ENCODE data around the gene TADA2B.
A peak's percentile ranks its signal among the peaks of the same experiment; 100 is the strongest.

TADA2B gene

DNA sequence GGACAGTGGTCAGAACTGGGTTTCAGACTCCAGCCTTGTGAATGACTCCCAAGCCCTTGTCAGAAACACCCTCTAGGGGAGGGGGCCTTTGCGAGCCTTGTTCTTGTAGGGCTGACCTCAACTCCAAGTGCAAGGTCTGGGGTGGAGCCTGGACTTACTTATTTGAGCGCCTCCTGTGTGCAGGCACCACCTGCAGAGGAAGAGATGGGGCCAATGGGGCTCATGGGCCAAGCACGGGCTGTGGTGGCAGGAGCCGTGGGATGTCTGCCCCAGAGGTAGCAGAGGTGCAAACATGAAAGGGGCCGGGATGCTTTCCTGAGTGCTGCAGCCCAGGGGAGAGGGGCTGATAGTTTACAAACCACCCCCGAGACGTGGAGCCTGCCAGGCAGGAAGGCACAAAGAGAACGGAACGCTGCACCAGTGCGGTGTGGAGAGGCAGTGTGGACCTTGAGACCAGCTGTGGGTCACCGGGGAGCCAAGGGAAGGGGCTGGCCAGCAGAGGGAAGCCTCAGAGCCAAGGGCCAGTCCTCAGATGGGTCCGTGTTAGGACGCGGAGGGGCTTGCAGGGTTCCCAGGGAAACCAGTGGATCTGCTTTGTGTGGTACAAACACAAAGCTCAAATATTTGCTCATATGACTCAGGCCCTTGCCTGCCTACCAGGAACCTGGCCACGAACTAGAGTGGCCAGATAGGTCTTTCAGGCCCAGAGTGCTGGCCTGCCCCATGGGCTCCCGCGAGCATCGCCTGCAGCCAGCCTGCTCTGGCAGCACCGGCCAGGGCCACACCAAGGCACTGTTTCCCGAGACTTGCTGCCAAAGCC lies 8.7 kb upstream of the TADA2B start:
- no peak for DNase-seq
- no peaks in the 10 kb centered on the region for H3K27me3 Mint-ChIP-seq
- H3K36me3 Mint-ChIP-seq (ENCODE audit: insufficient read depth), result peaks cover 19% of the 10 kb centered on the region
- no peak overlapping the region for H3K27ac Mint-ChIP-seq
- H3K4me1 Mint-ChIP-seq (ENCODE audit: low read depth in 2 of 2), result peaks cover 0 to 1% of the 10 kb centered on the region in 2 donors
- no peak overlapping the region for H3K4me3 Mint-ChIP-seq
- no peaks in the 10 kb centered on the region for H3K9me3 Mint-ChIP-seq
- no peak for ATAC-seq (replicated peaks)

DNA sequence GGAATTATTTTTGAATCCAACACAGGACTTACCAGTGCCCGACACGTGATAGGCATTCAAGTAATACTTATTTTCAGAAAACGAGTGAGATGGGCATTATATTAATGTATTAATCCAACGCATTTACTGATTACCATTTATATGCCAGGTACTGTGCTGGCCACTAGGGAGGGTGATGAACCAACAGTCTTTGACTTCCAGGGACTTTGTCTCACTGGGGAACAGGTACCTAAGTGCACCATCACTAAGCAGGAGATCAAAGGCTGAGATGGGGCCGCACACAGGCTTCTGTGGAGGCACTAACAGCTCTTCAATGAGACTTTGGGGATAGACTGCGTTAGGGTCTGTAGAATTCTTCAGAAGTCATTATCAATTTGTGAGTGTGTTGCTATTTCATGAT lies 5.7 kb upstream of the TADA2B start:
- peak; percentile 47 for ATAC-seq (replicated peaks)

GRCh38 chr4:7040765-7041164 lies 2.4 kb upstream of the TADA2B start:
- Mint-ChIP-seq H3K36me3 (ENCODE audit: insufficient read depth) (peaks cover 27% of the 10 kb centered on the region), H3K27me3 (no peaks in the 10 kb centered on the region), H3K4me3 (peak overlapping the region in 1 of 2 donors; percentile 10), H3K4me1 (ENCODE audit: low read depth in 2 of 2) (peaks cover 30 to 31% of the 10 kb centered on the region in 2 donors), H3K9me3 (no peaks in the 10 kb centered on the region), H3K27ac (no peak overlapping the region)
- ATAC-seq (replicated peaks) (no peak), DNase-seq (no peak)

More for the DNA sequence above, 5.7 kb upstream of the TADA2B start:
- Mint-ChIP-seq H3K9me3 (no peaks in the 10 kb centered on the region), H3K36me3 (ENCODE audit: insufficient read depth) (peaks cover 19% of the 10 kb centered on the region), H3K27me3 (no peaks in the 10 kb centered on the region), H3K4me1 (ENCODE audit: low read depth in 2 of 2) (peaks cover 8% of the 10 kb centered on the region in 2 donors), H3K4me3 (no peak overlapping the region), H3K27ac (peak overlapping the region in 1 of 2 donors; percentile 71)
- DNase-seq, result no peak

DNA sequence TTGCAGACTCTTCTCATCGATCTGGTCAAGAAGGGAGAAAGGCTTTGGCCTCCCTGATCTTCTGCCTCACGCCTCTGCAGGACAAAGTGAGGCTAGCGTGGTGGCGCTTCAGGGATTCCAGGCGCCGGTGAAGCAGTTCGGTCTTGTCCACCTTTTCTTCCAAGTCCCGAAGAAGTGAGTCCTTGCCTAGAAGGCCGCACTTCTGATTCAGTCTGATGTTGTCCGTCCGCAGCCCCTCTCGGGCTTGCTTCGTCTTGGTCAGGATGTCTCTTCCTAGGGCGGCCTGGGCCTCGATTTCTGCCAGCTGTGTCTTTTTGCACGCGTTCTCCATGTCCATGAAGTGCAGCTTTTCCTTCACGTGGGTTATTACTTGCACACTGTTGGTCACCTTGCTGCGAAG lies 1.9 kb upstream of the TADA2B start:
- H3K4me1 Mint-ChIP-seq (ENCODE audit: low read depth in 2 of 2), result peaks cover 33 to 34% of the 10 kb centered on the region in 2 donors
- H3K4me3 Mint-ChIP-seq, result peak overlapping the region in 1 of 2 donors; percentile 10
- DNase-seq (no peak), ATAC-seq (replicated peaks) (no peak)
- no peaks in the 10 kb centered on the region for H3K9me3 Mint-ChIP-seq
- H3K36me3 Mint-ChIP-seq (ENCODE audit: insufficient read depth), result peaks cover 31% of the 10 kb centered on the region
- H3K27ac Mint-ChIP-seq, result no peak overlapping the region
- H3K27me3 Mint-ChIP-seq, result no peaks in the 10 kb centered on the region

GRCh38 chr4:7041801-7042502 lies 1.2 kb upstream of the TADA2B start:
- Mint-ChIP-seq H3K4me1 (ENCODE audit: low read depth in 2 of 2) (peaks cover 40 to 41% of the 10 kb centered on the region in 2 donors), H3K27me3 (no peaks in the 10 kb centered on the region), H3K27ac (no peak overlapping the region), H3K9me3 (no peaks in the 10 kb centered on the region), H3K4me3 (peak overlapping the region; percentile 86 to 91), H3K36me3 (ENCODE audit: insufficient read depth) (peaks cover 31% of the 10 kb centered on the region)
- DNase-seq (no peak), ATAC-seq (replicated peaks) (no peak)

DNA sequence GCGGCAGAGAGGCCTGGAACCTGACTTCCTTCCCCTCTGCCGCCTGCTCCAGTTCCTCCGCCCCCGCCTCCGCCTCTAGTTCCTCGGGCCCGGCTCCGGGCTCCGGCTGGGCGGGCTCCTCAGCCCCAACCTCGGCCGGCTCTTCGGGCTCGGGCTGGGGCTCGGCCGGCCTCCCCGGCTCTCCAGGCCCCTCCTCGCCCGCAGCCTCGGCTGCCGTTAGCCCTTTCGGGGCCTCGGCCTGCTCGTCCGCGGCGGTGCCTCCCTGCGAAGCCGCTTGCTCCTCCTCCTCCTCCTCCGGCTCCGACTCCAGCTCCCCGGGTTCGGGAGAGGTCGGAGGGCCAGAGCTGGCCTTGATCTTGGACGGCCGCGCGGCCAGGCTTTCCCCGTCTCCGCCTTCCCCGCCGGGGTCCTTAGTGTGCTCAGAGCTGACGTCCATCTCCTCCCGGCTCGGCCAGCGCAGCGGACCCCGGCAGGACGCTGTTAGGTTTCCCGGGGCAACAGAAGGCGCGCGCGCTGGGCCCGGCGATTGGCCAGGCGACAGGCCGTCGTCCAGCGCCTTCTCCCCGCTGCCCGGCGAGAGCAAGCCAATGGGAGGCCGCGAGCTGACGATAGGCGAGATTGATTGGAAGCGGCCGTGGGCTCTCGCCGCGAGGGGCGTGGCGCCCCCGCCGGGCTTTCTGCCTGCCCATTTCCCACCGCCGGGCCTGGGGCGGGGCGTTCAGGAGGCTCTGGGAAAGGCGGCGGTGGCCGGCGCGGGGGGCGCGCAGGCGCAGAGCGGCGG lies 479 bp upstream of the TADA2B start:
- peaks cover 47 to 48% of the 10 kb centered on the region in 2 donors for H3K4me1 Mint-ChIP-seq (ENCODE audit: low read depth in 2 of 2)
- peak; percentile 77 for ATAC-seq (replicated peaks)
- DNase-seq, result peak; percentile 84 to 90 (median 85)
- H3K9me3 Mint-ChIP-seq, result no peaks in the 10 kb centered on the region
- H3K27me3 Mint-ChIP-seq, result no peaks in the 10 kb centered on the region
- peaks cover 36% of the 10 kb centered on the region for H3K36me3 Mint-ChIP-seq (ENCODE audit: insufficient read depth)
- H3K4me3 Mint-ChIP-seq, result peak overlapping the region; percentile 86 to 91
- peak overlapping the region; percentile 87 to 89 for H3K27ac Mint-ChIP-seq

DNA sequence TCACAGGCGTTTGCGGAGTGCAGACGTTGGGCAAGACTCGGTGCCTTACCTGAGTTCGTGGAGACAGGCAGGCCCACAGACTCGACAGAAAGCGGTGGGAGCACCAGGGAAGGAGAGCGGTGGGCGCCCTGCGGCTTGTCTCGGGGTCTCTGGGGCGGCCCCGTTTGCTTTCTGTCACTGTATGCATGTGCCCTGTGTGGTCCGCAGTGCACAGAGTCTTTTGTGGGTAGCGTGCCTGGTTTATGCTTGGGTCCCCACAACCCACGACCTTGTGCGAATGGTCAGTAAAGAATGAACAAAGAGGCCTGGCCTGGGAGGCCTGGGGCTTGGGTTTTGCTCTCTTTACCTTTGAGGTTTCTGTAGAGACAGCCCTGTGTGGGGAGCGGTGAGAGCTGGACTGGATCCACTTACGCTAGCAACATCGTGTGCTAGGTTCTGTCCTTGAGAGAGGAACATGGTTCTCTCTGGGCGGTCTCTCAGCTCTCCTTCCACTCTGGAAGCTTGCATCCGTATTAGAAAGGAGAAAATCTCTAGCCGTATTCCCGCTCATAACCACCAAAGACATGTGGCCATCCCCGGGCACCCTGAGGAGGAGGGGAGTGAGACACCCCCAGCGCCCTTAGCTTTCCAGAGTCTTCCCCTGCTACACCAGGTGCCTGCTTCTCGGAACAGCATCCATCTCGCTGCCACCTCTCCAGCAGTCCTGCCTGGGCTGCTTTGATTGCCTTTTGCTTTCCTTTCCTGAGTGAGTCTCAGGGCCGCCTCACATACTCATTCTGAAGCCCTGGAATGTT lies 1.2 kb downstream of the TADA2B start:
- Mint-ChIP-seq H3K9me3 (no peaks in the 10 kb centered on the region), H3K4me3 (peak overlapping the region; percentile 88 to 91), H3K4me1 (ENCODE audit: low read depth in 2 of 2) (peaks cover 51 to 56% of the 10 kb centered on the region in 2 donors), H3K27ac (peak overlapping the region; percentile 85 to 89), H3K36me3 (ENCODE audit: insufficient read depth) (peaks cover 40% of the 10 kb centered on the region), H3K27me3 (no peaks in the 10 kb centered on the region)
- no peak for ATAC-seq (replicated peaks)
- no peak for DNase-seq

GRCh38 chr4:7045553-7045952 lies 2.4 kb downstream of the TADA2B start:
- H3K4me3 Mint-ChIP-seq, result peak overlapping the region; percentile 88 to 91

DNA sequence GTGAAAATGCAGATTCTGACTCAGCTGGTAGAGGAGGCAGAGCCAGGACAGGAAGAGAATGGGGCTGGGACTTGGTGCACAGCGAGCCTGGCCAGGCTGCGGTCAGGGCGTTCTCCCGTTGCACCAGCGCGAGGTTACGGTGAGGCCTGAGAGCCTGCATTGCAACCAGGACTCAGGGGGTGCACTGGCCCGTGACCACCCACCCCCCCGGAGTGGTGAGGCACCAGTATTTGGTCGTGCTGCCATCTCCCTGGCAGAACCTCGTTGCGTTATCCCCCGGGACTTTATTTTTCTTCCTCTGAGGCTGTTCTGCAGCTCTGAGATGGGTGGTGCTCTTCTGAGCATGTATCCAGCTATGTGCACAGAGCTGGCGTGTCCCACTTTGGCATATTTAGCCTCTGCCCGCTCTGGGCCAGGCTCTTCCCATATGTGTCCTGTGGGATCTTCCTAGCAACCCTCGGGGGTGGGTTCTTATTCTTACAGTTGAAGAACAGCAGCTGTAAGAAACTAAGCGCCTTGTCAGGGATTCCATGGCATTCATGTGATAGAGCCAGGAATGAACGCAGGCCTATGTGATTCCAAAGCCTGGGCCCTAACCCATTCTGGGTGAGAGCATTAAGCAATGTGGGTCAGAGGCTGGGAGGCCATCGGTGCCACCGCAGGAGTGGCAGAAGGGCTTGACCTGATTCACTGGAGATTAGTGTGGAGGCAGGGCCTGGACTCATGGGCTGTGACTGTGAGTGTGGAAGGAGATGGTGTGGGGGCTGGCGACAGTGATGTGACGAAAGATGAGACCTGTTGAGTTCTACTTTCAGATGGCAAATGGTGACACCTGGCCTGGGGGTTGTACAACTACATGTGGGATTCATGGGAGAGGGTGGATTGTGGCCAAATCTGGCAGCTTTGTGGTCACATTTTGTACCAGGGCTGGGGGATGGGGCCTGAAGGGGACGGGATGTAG lies 3.1 kb downstream of the TADA2B start:
- no peak for ATAC-seq (replicated peaks)
- Mint-ChIP-seq H3K4me1 (ENCODE audit: low read depth in 2 of 2) (peaks cover 56 to 58% of the 10 kb centered on the region in 2 donors), H3K4me3 (peak overlapping the region; percentile 88 to 91), H3K36me3 (ENCODE audit: insufficient read depth) (peaks cover 47% of the 10 kb centered on the region), H3K9me3 (no peaks in the 10 kb centered on the region), H3K27ac (peak overlapping the region; percentile 84 to 85), H3K27me3 (no peaks in the 10 kb centered on the region)
- no peak for DNase-seq

More at GRCh38 chr4:7045553-7045952, 2.4 kb downstream of the TADA2B start:
- no peaks in the 10 kb centered on the region for H3K9me3 Mint-ChIP-seq
- no peak for ATAC-seq (replicated peaks)
- DNase-seq, result no peak
- peaks cover 56 to 58% of the 10 kb centered on the region in 2 donors for H3K4me1 Mint-ChIP-seq (ENCODE audit: low read depth in 2 of 2)
- H3K36me3 Mint-ChIP-seq (ENCODE audit: insufficient read depth), result peaks cover 43% of the 10 kb centered on the region
- H3K27me3 Mint-ChIP-seq, result no peaks in the 10 kb centered on the region
- H3K27ac Mint-ChIP-seq, result peak overlapping the region; percentile 85 to 89

DNA sequence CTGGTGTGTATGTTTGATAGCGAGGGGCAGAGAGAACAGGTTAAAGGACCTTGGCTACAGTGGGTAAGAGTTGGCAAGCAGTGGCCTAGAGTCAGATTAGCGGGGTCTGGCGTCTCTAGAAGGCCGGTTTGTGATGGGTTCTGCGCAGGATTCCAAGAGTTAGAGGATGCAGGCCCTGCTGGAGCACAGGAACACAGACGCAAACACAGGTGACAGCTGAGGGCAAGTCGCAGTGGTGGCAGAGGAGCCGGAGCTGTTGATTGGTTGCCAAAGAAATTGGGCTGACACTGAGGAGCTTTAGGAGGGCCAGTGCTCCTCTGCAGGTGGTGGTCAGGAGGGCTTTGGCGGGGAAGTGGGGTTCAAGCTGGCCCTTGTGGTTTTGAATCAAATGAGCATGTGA lies 3.8 kb downstream of the TADA2B start:
- Mint-ChIP-seq H3K9me3 (no peaks in the 10 kb centered on the region), H3K36me3 (ENCODE audit: insufficient read depth) (peaks cover 46% of the 10 kb centered on the region), H3K4me1 (ENCODE audit: low read depth in 2 of 2) (peaks cover 53 to 55% of the 10 kb centered on the region in 2 donors), H3K27me3 (no peaks in the 10 kb centered on the region), H3K27ac (peak overlapping the region; percentile 76 to 84), H3K4me3 (peak overlapping the region; percentile 88 to 91)
- ATAC-seq (replicated peaks) (no peak), DNase-seq (no peak)

GRCh38 chr4:7048642-7049041 lies 5.5 kb downstream of the TADA2B start:
- Mint-ChIP-seq H3K4me3 (peak overlapping the region in 1 of 2 donors; percentile 12), H3K36me3 (ENCODE audit: insufficient read depth) (peaks cover 38% of the 10 kb centered on the region)
- no peak for DNase-seq

DNA sequence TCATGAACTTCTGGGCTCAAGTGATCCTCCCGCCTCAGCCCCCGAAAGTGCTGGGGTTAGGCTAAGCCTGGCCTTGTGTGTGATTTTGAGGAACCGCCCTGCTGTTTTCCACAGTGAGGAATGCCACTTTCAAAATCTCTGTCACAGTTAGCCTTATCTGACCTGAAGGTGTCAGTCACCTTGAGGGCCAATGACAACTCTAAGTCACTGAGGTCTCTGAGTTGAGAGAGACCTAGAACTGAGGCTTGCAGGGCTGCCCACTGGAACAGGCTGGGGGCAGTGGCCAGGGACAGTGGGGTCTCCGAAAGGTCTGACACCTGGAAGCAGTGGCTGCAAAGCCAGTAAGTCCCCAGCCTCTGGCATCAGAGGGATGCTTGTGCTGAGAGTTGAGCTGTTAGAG lies 6.1 kb downstream of the TADA2B start:
- Mint-ChIP-seq H3K27ac (peak overlapping the region; percentile 46 to 84), H3K4me3 (peak overlapping the region in 1 of 2 donors; percentile 34), H3K9me3 (no peaks in the 10 kb centered on the region), H3K36me3 (ENCODE audit: insufficient read depth) (peaks cover 39% of the 10 kb centered on the region), H3K4me1 (ENCODE audit: low read depth in 2 of 2) (peaks cover 43 to 48% of the 10 kb centered on the region in 2 donors), H3K27me3 (no peaks in the 10 kb centered on the region)
- ATAC-seq (replicated peaks) (no peak), DNase-seq (no peak)

More at GRCh38 chr4:7048642-7049041, 5.5 kb downstream of the TADA2B start:
- Mint-ChIP-seq H3K9me3 (no peaks in the 10 kb centered on the region), H3K27me3 (no peaks in the 10 kb centered on the region), H3K27ac (peak overlapping the region; percentile 46 to 84), H3K4me1 (ENCODE audit: low read depth in 2 of 2) (peaks cover 47 to 53% of the 10 kb centered on the region in 2 donors)
- ATAC-seq (replicated peaks), result no peak
